ENCODE data around the gene CHST9.

GRCh38 chr18:27144672-27145071 is 40.4 kb downstream of the CHST9 start:
- no peak for TF ChIP-seq CTCF (conservative IDR thresholded peaks at IDR 0.05; ENCODE audit: low read depth, low read length)
- no peak for TF ChIP-seq USF2 (IDR thresholded peaks at IDR 0.05; ENCODE audit: low read depth, low read length)
- no peak for TF ChIP-seq CEBPB (IDR thresholded peaks at IDR 0.05; ENCODE audit: low read depth, low read length)
- no peak for TF ChIP-seq POLR2A (IDR thresholded peaks at IDR 0.05; ENCODE audit: low read depth, low read length)
- no peak for TF ChIP-seq RFX5 (IDR thresholded peaks at IDR 0.05; ENCODE audit: low read depth, low read length)
- no peak for TF ChIP-seq MXI1 (IDR thresholded peaks at IDR 0.05; ENCODE audit: borderline replicate concordance, low read depth, low read length)
- no peak for TF ChIP-seq SMC3 (IDR thresholded peaks at IDR 0.05; ENCODE audit: low read depth, low read length)
- TF ChIP-seq RAD21 (IDR thresholded peaks at IDR 0.05; ENCODE audit: low read length): no peak
- TF ChIP-seq MAZ (IDR thresholded peaks at IDR 0.05; ENCODE audit: borderline replicate concordance, low read depth, low read length): no peak
- no peak for TF ChIP-seq BHLHE40 (IDR thresholded peaks at IDR 0.05; ENCODE audit: low read depth, low read length)
- no peak for TF ChIP-seq MAFK (IDR thresholded peaks at IDR 0.05; ENCODE audit: low read depth, low read length)
- no peak for TF ChIP-seq NFE2L2 (IDR thresholded peaks at IDR 0.05; ENCODE audit: low read depth, low read length)
- TF ChIP-seq RCOR1 (IDR thresholded peaks at IDR 0.05; ENCODE audit: insufficient replicate concordance, low read length): no peak

Measured in IMR-90 (cell line).